Spleen (tissue), 7 donors: ENCODE measurements around the gene PTK7.

Experiments used
- CTCF ChIP-seq, 11 experiments: fragments of 200-600 bp in 7 of 11; fragments of 450-650 bp in 4 of 11; sonication (generic) in 4 of 11; IDR thresholded peaks in 8 of 11; conservative IDR thresholded peaks in 3 of 11; 1 replicate in 7 of 11; 2 replicates in 4 of 11; pipeline versions ENCODE4 v1.4.0 to v1.8.0; 2016 to 2021; ENCODE audit warnings: antibody characterized with exemption in 11 of 11, inconsistent platforms in 4 of 11, mild to moderate bottlenecking in 1 of 11
- POLR2A ChIP-seq, 3 donors: fragments of 450-650 bp; IDR thresholded peaks; one replicate each; pipeline ENCODE4 v1.5.1; 2017; ENCODE audit warnings: antibody characterized with exemption in 3 of 3, mild to moderate bottlenecking in 1 of 3
- POLR2AphosphoS5 ChIP-seq, 3 donors: sonication (generic); formaldehyde crosslinking; IDR thresholded peaks; one replicate each; pipeline ENCODE4 v1.5.1; 2017; ENCODE audit warnings: antibody characterized with exemption in 3 of 3
- donor health status: DM: no; HTN: no; CAD: no; lungs with moderate emphysema.
- donor health status: DM: no; HTN: no; CAD: no.
- donor health status: DM: no; HTN: no; CAD: no.

- TF ChIP-seq POLR2A (IDR thresholded peaks at IDR 0.05) = no peak
- no peak for TF ChIP-seq CTCF (IDR thresholded peaks at IDR 0.05 in 8 of 11, conservative IDR thresholded peaks at IDR 0.05 in 3 of 11)
- peak in 1 of 3 donors; percentile 13 for TF ChIP-seq POLR2AphosphoS5 (IDR thresholded peaks at IDR 0.05)
Observed at GRCh38 chr6:43093436-43094289, 17.5 kb downstream of the PTK7 start.
